ENCODE results near the gene CD180. TPM values are rescaled to one million over a fixed set of nuclear protein-coding genes. Genes with fewer than 3 reads are reported as not detected.

Gene CD180
- total RNA-seq, 4 donors from 2014 or later, result 0.82 to 5.2 (median 2.6) TPM; not detected in 1

GRCh38 chr5:67140413-67140812, 56.2 kb downstream of the CD180 start:
- peaks cover 0 to 7% (median 1%) of the 10 kb centered on the region in 4 donors for H3K4me1 ChIP-seq
- peaks cover 0 to 22% (median 6%) of the 10 kb centered on the region in 4 donors for H3K36me3 ChIP-seq
- DNase-seq, result no peak
- no peaks in the 10 kb centered on the region for H3K9me3 ChIP-seq
- H3K27ac ChIP-seq, result no peak overlapping the region
- WGBS, 2 donors (ENCODE audit: low coverage in 1 of 2), result 88 to 91% methylated on average over 4 of the region's 4 CpGs
- no peak overlapping the region for H3K4me3 ChIP-seq
- intact Hi-C loops (cut with DNase I; ENCODE audit: low total_unique reads) (loop anchor here (5.0 kb wide), 1 partner anchor 833 kb away; no protein-coding TSS in a partner anchor), in situ Hi-C loops (cut with MboI; ENCODE audit: low pct_ligation_motif_present in 1 of 4, low pct_unique_long_range_greater_than_20kb in 1 of 4, low sequenced_read_pairs in 3 of 4) (no loop called here)
- no peak for TF ChIP-seq CTCF (IDR thresholded peaks at IDR 0.05)
- no peak for TF ChIP-seq POLR2AphosphoS5 (IDR thresholded peaks at IDR 0.05)
- no peak for TF ChIP-seq EP300 (IDR thresholded peaks at IDR 0.05; ENCODE audit: low read depth)
- TF ChIP-seq POLR2A (IDR thresholded peaks at IDR 0.05), result no peak
- H3K27me3 ChIP-seq, result no peaks in the 10 kb centered on the region

GRCh38 chr5:67139030-67139429, 57.6 kb downstream of the CD180 start:
- intact Hi-C loops (cut with DNase I; ENCODE audit: low total_unique reads), result no loop called here
- in situ Hi-C loops (cut with MboI; ENCODE audit: low pct_ligation_motif_present in 1 of 4, low pct_unique_long_range_greater_than_20kb in 1 of 4, low sequenced_read_pairs in 3 of 4), result no loop called here
- H3K36me3 ChIP-seq, result peaks cover 0 to 22% (median 9%) of the 10 kb centered on the region in 4 donors

GRCh38 chr5:67135381-67135984, 61.1 kb downstream of the CD180 start:
- WGBS, 2 donors (ENCODE audit: low coverage in 1 of 2), result 69 to 84% methylated on average over 5 to 6 of the region's 6 CpGs
- H3K36me3 ChIP-seq, result peaks cover 0 to 12% (median 1%) of the 10 kb centered on the region in 4 donors
- no peaks in the 10 kb centered on the region for H3K4me1 ChIP-seq
- H3K27me3 ChIP-seq, result no peaks in the 10 kb centered on the region
- no peak for TF ChIP-seq POLR2A (IDR thresholded peaks at IDR 0.05)
- no peak for TF ChIP-seq CTCF (IDR thresholded peaks at IDR 0.05)
- no peak for TF ChIP-seq POLR2AphosphoS5 (IDR thresholded peaks at IDR 0.05)
- no peak for TF ChIP-seq EP300 (IDR thresholded peaks at IDR 0.05; ENCODE audit: low read depth)
- no peak for DNase-seq
- in situ Hi-C loops (cut with MboI; ENCODE audit: low pct_ligation_motif_present in 1 of 4, low pct_unique_long_range_greater_than_20kb in 1 of 4, low sequenced_read_pairs in 3 of 4), result no loop called here
- no peak overlapping the region for H3K27ac ChIP-seq
- intact Hi-C loops (cut with DNase I; ENCODE audit: low total_unique reads), result no loop called here
- H3K4me3 ChIP-seq, result no peak overlapping the region
- no peaks in the 10 kb centered on the region for H3K9me3 ChIP-seq

More at GRCh38 chr5:67139030-67139429, 57.6 kb downstream of the CD180 start:
- H3K4me1 ChIP-seq, result peaks cover 0 to 7% (median 1%) of the 10 kb centered on the region in 4 donors
- 94 to 96% methylated on average over 5 of the region's 5 CpGs for WGBS, 2 donors (ENCODE audit: low coverage in 1 of 2)
- no peak overlapping the region for H3K4me3 ChIP-seq
- H3K27me3 ChIP-seq, result no peaks in the 10 kb centered on the region
- no peaks in the 10 kb centered on the region for H3K9me3 ChIP-seq
- no peak overlapping the region for H3K27ac ChIP-seq
- TF ChIP-seq CTCF (IDR thresholded peaks at IDR 0.05), result no peak
- no peak for TF ChIP-seq POLR2A (IDR thresholded peaks at IDR 0.05)
- no peak for TF ChIP-seq EP300 (IDR thresholded peaks at IDR 0.05; ENCODE audit: low read depth)
- DNase-seq, result no peak

- WGBS, 2 donors (ENCODE audit: low coverage in 1 of 2), result 78 to 90% methylated on average over 1 to 3 of the region's 3 CpGs
- intact Hi-C loops (cut with DNase I; ENCODE audit: low total_unique reads), result no loop called here
- H3K9me3 ChIP-seq, result no peaks in the 10 kb centered on the region
- H3K36me3 ChIP-seq, result peaks cover 0 to 12% (median 0%) of the 10 kb centered on the region in 4 donors
- H3K27me3 ChIP-seq, result no peaks in the 10 kb centered on the region
- H3K27ac ChIP-seq, result no peak overlapping the region
- TF ChIP-seq CTCF (IDR thresholded peaks at IDR 0.05), result no peak
- TF ChIP-seq POLR2AphosphoS5 (IDR thresholded peaks at IDR 0.05), result no peak
- TF ChIP-seq EP300 (IDR thresholded peaks at IDR 0.05; ENCODE audit: low read depth), result no peak
- no peak for TF ChIP-seq POLR2A (IDR thresholded peaks at IDR 0.05)
- no peaks in the 10 kb centered on the region for H3K4me1 ChIP-seq
- in situ Hi-C loops (cut with MboI; ENCODE audit: low pct_ligation_motif_present in 1 of 4, low pct_unique_long_range_greater_than_20kb in 1 of 4, low sequenced_read_pairs in 3 of 4), result no loop called here
- no peak overlapping the region for H3K4me3 ChIP-seq
- no peak for DNase-seq
Observed at GRCh38 chr5:67133776-67134175, 62.8 kb downstream of the CD180 start.
